Measurements from ENCODE around the gene MTA3. TPM values are rescaled to one million over a fixed set of nuclear protein-coding genes. Genes with fewer than 3 reads are reported as not detected.

Gene MTA3
- total and polyA plus RNA-seq, 7 experiments from 2014 or later = 23.9 to 49.1 (median 30.5) TPM

GRCh38 chr2:42788478-42788793 is 220.0 kb downstream of the MTA3 start:
- Mint-ChIP-seq H3K36me3 (peaks cover 0 to 10% (median 8%) of the 10 kb centered on the region in 5 donors), H3K4me1 (peaks cover 8 to 20% (median 17%) of the 10 kb centered on the region in 7 donors), H3K27me3 (peaks cover 27 to 35% (median 31%) of the 10 kb centered on the region in 5 donors), H3K27ac (peak overlapping the region in 1 of 9 donors; percentile 51), H3K4me3 (no peak overlapping the region), H3K9me3 (peaks cover 0 to 4% (median 0%) of the 10 kb centered on the region in 11 donors)
- Histone ChIP-seq H3K4me3 (ENCODE audit: low read length) (no peak overlapping the region), H3K36me3 (ENCODE audit: control insufficient read depth in 2 of 3, insufficient read depth in 3 of 3, low read length in 3 of 3) (no peaks in the 10 kb centered on the region), H3K27ac (ENCODE audit: low read depth, low read length) (no peak overlapping the region), H3K4me1 (ENCODE audit: control insufficient read depth in 2 of 2, insufficient read depth in 2 of 2, low read length in 2 of 2) (peaks cover 0 to 9% of the 10 kb centered on the region in 2 donors), H3K9me3 (ENCODE audit: control insufficient read depth in 2 of 3, low read length in 3 of 3) (no peaks in the 10 kb centered on the region), H3K27me3 (ENCODE audit: control insufficient read depth in 2 of 2, insufficient read depth in 2 of 2, low read length in 2 of 2) (peaks cover 0 to 3% of the 10 kb centered on the region in 2 donors)
- POLR2A ChIA-PET = interaction anchor here (0.6 kb wide), 1 partner anchor 12 kb away, joined by 7 read pairs; no protein-coding TSS in a partner anchor
- intact Hi-C loops (cut with micrococcal nuclease) = no loop called here
- CTCF ChIA-PET = no interaction called here
- DNase-seq = no peak
- ATAC-seq = no peak

DNA sequence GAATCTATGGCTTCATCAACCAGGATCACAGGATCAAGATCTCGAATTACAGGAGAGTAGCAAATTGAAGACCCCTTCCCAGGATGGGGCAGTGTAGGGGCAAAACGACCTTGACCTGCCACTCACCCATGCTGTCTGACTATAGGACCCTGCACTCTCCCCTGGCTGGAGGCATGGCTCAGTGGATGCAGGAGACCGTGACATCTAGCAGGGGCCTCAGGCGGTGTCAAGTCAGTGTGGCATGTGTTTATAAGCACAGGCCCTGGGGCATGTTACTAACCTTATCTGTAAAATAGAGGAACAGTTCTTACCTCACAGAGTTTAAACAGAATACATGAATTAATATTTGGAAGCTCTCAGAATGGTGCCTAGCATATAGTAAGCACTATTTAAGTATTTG is 220.4 kb downstream of the MTA3 start:
- H3K27me3 Mint-ChIP-seq = peaks cover 30 to 39% (median 35%) of the 10 kb centered on the region in 5 donors
- DNase-seq = no peak
- POLR2A ChIA-PET = interaction anchor here (0.6 kb wide), 1 partner anchor 12 kb away, joined by 7 read pairs; no protein-coding TSS in a partner anchor
- peaks cover 0 to 13% of the 10 kb centered on the region in 2 donors for H3K4me1 ChIP-seq (ENCODE audit: control insufficient read depth in 2 of 2, insufficient read depth in 2 of 2, low read length in 2 of 2)
- H3K27ac Mint-ChIP-seq = peak overlapping the region in 1 of 9 donors; percentile 51
- H3K4me1 Mint-ChIP-seq = peaks cover 12 to 24% (median 21%) of the 10 kb centered on the region in 7 donors
- no peak overlapping the region for H3K4me3 ChIP-seq (ENCODE audit: low read length)
- intact Hi-C loops (cut with micrococcal nuclease) = no loop called here
- H3K9me3 Mint-ChIP-seq = peaks cover 0 to 4% (median 0%) of the 10 kb centered on the region in 11 donors
- no peak overlapping the region for H3K27ac ChIP-seq (ENCODE audit: low read depth, low read length)
- ATAC-seq = no peak
- no peak overlapping the region for H3K4me3 Mint-ChIP-seq
- H3K9me3 ChIP-seq (ENCODE audit: control insufficient read depth in 2 of 3, low read length in 3 of 3) = no peaks in the 10 kb centered on the region
- H3K36me3 Mint-ChIP-seq = peaks cover 0 to 10% (median 8%) of the 10 kb centered on the region in 5 donors
- CTCF ChIA-PET = no interaction called here
- peaks cover 0 to 5% of the 10 kb centered on the region in 2 donors for H3K27me3 ChIP-seq (ENCODE audit: control insufficient read depth in 2 of 2, insufficient read depth in 2 of 2, low read length in 2 of 2)
- no peaks in the 10 kb centered on the region for H3K36me3 ChIP-seq (ENCODE audit: control insufficient read depth in 2 of 3, insufficient read depth in 3 of 3, low read length in 3 of 3)

GRCh38 chr2:42789751-42790150 is 221.3 kb downstream of the MTA3 start:
- DNase-seq (no peak), ATAC-seq (no peak)
- H3K27ac Mint-ChIP-seq = no peak overlapping the region
- H3K27me3 ChIP-seq (ENCODE audit: control insufficient read depth in 2 of 2, insufficient read depth in 2 of 2, low read length in 2 of 2) = peaks cover 0 to 5% of the 10 kb centered on the region in 2 donors
- H3K4me1 Mint-ChIP-seq = peaks cover 13 to 33% (median 27%) of the 10 kb centered on the region in 7 donors
- H3K4me1 ChIP-seq (ENCODE audit: control insufficient read depth in 2 of 2, insufficient read depth in 2 of 2, low read length in 2 of 2) = peaks cover 0 to 15% of the 10 kb centered on the region in 2 donors
- H3K36me3 Mint-ChIP-seq = peaks cover 0 to 10% (median 8%) of the 10 kb centered on the region in 5 donors
- CTCF ChIA-PET = no interaction called here
- intact Hi-C loops (cut with micrococcal nuclease) = no loop called here
- H3K9me3 Mint-ChIP-seq = peaks cover 0 to 4% (median 0%) of the 10 kb centered on the region in 11 donors
- H3K27me3 Mint-ChIP-seq = peaks cover 30 to 44% (median 39%) of the 10 kb centered on the region in 5 donors
- POLR2A ChIA-PET = no interaction called here
- no peaks in the 10 kb centered on the region for H3K9me3 ChIP-seq (ENCODE audit: control insufficient read depth in 2 of 3, low read length in 3 of 3)
- H3K27ac ChIP-seq (ENCODE audit: low read depth, low read length) = no peak overlapping the region
- H3K4me3 Mint-ChIP-seq = no peak overlapping the region
- H3K36me3 ChIP-seq (ENCODE audit: control insufficient read depth in 2 of 3, insufficient read depth in 3 of 3, low read length in 3 of 3) = no peaks in the 10 kb centered on the region
- H3K4me3 ChIP-seq (ENCODE audit: low read length) = no peak overlapping the region

DNA sequence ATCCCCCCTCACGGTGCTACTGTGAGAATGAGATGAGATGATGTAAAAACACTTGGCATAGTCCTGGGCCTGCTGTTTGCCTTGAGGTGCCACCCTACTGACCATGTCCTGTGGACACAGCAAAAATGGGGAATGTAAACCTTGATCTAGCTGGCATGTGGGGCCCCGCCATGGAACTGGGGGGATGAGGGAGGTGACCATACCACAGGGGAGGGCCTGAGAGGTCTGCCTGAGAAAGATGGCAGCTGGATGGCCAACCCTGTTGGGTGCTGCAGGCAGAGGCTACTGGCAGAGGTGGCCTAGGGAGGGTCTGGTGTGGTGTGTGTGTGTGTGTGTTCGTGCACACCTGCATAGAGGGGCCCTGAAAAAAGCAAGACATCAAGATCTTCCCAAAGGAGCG is 223.2 kb downstream of the MTA3 start:
- peaks cover 30 to 48% (median 37%) of the 10 kb centered on the region in 5 donors for H3K27me3 Mint-ChIP-seq
- peak overlapping the region; percentile 78 to 94 (median 84) for H3K4me3 Mint-ChIP-seq
- ChIA-PET CTCF (interaction anchor here (1.5 kb wide), 1 partner anchor 19 kb away, joined by 3 read pairs; no protein-coding TSS in a partner anchor), POLR2A (interaction anchor here (0.7 kb wide), 1 partner anchor 9 kb away, joined by 3 read pairs; no protein-coding TSS in a partner anchor)
- DNase-seq (no peak), ATAC-seq (no peak)
- intact Hi-C loops (cut with micrococcal nuclease) = loop anchor here in 1 of 2 donors (1.0 kb wide), 1 partner anchor 19 kb away; no protein-coding TSS in a partner anchor
- Histone ChIP-seq H3K4me1 (ENCODE audit: control insufficient read depth in 2 of 2, insufficient read depth in 2 of 2, low read length in 2 of 2) (peaks cover 0 to 15% of the 10 kb centered on the region in 2 donors), H3K27me3 (ENCODE audit: control insufficient read depth in 2 of 2, insufficient read depth in 2 of 2, low read length in 2 of 2) (peaks cover 0 to 5% of the 10 kb centered on the region in 2 donors), H3K9me3 (ENCODE audit: control insufficient read depth in 2 of 3, low read length in 3 of 3) (no peaks in the 10 kb centered on the region), H3K27ac (ENCODE audit: low read depth, low read length) (no peak overlapping the region), H3K36me3 (ENCODE audit: control insufficient read depth in 2 of 3, insufficient read depth in 3 of 3, low read length in 3 of 3) (no peaks in the 10 kb centered on the region), H3K4me3 (ENCODE audit: low read length) (no peak overlapping the region)
- H3K36me3 Mint-ChIP-seq = peaks cover 0 to 8% (median 6%) of the 10 kb centered on the region in 5 donors
- peak overlapping the region in 2 of 9 donors; percentile 23 to 51 for H3K27ac Mint-ChIP-seq
- H3K4me1 Mint-ChIP-seq = peaks cover 17 to 46% (median 34%) of the 10 kb centered on the region in 7 donors
- H3K9me3 Mint-ChIP-seq = peaks cover 0 to 4% (median 0%) of the 10 kb centered on the region in 11 donors

DNA sequence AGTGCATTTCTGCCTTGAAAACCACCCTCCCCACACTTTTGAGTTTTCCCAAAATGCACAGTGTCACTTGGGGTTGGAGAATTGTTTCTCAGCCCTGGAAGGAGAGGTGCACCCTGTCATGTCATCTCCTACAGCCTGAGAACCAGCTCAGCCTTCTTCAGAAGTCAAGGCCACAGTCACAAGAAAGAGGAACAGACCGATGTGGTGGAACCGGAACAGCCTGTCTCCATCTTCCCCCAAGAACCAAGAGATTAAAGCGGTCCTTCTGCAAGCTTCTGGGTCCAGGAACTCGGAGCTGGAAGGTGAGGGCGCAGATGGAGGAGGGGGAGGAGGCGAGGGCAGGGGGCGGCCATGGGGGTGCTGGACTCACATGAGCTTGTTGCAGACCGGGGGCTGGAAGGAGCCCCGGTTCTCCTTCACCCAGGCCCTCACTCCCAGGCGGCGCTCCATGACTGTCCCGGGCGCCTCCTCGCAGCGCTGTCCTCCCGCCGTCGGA is 223.7 kb downstream of the MTA3 start:
- ATAC-seq (peak; percentile 64), DNase-seq (peak in 1 of 9 donors; percentile 16)
- no peaks in the 10 kb centered on the region for H3K36me3 ChIP-seq (ENCODE audit: control insufficient read depth in 2 of 3, insufficient read depth in 3 of 3, low read length in 3 of 3)
- H3K4me3 ChIP-seq (ENCODE audit: low read length) = peak overlapping the region; percentile 50
- POLR2A ChIA-PET = interaction anchor here (0.7 to 3.0 kb wide), 2 partner anchors 8 to 18 kb away, joined by 3 to 20 read pairs; no protein-coding TSS in a partner anchor
- Mint-ChIP-seq H3K36me3 (peaks cover 0 to 8% (median 6%) of the 10 kb centered on the region in 5 donors), H3K27me3 (peaks cover 30 to 48% (median 37%) of the 10 kb centered on the region in 5 donors), H3K9me3 (peaks cover 0 to 4% (median 0%) of the 10 kb centered on the region in 11 donors), H3K4me3 (peak overlapping the region; percentile 78 to 94 (median 84)), H3K27ac (peak overlapping the region in 3 of 9 donors; percentile 21 to 51 (median 23)), H3K4me1 (peaks cover 17 to 48% (median 34%) of the 10 kb centered on the region in 7 donors)
- H3K4me1 ChIP-seq (ENCODE audit: control insufficient read depth in 2 of 2, insufficient read depth in 2 of 2, low read length in 2 of 2) = peaks cover 0 to 15% of the 10 kb centered on the region in 2 donors
- intact Hi-C loops (cut with micrococcal nuclease) = loop anchor here in 1 of 2 donors (1.0 kb wide), 1 partner anchor 18 kb away; no protein-coding TSS in a partner anchor
- H3K27ac ChIP-seq (ENCODE audit: low read depth, low read length) = no peak overlapping the region
- H3K27me3 ChIP-seq (ENCODE audit: control insufficient read depth in 2 of 2, insufficient read depth in 2 of 2, low read length in 2 of 2) = peaks cover 0 to 5% of the 10 kb centered on the region in 2 donors
- H3K9me3 ChIP-seq (ENCODE audit: control insufficient read depth in 2 of 3, low read length in 3 of 3) = no peaks in the 10 kb centered on the region
- CTCF ChIA-PET = interaction anchor here (0.7 to 1.5 kb wide), 2 partner anchors 19 to 70 kb away, joined by 3 read pairs; no protein-coding TSS in a partner anchor

DNA sequence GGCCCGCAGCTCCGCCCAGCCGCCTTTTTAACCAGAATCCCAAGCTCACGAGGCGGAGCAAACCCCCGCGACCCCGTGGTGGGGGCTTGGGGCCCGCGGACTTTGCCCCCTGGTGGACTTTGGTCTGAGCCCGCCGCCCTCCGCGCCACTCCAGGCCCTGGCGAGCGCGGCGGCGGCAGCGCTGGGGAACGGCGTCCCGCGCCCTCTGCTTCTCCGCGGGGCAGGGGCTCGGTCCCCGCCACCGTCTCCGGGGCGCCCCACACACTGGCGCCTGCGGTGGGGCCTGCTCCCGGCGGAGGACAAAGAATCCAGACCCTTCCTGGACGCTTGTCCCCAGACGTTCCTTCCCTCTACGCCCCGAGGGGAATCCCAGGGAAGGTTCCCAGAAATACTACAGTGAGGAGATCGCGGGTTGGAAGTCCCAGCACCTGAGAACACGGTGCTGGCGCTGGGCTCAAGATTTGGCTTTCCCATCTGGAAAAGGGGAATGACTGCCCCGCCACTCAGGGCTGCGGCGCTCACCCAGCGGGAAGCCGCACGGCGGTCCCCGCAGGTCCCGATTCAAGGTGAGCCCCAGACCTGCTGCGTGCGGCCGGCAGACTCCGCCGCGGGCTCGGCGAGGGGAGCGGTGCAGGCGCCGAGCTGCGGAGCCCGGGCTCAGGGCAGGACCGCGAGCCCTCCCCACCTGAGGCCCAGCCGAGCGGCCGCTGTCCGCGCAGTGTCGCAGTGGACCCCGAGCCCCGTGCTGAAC is 224.3 kb downstream of the MTA3 start, which contains the start of gene HAAO:
Gene HAAO (minus strand): TSS at position 1 of the 751 bp plus-strand sequence. CDS start 47 bp downstream, outside the sequence.
- Mint-ChIP-seq H3K4me1 (peaks cover 17 to 48% (median 34%) of the 10 kb centered on the region in 7 donors), H3K9me3 (peaks cover 0 to 4% (median 0%) of the 10 kb centered on the region in 11 donors), H3K27me3 (peaks cover 30 to 48% (median 37%) of the 10 kb centered on the region in 5 donors), H3K36me3 (peaks cover 0 to 8% (median 6%) of the 10 kb centered on the region in 5 donors), H3K4me3 (peak within 1 kb of the TSS; percentile 78 to 94 (median 84)), H3K27ac (peak within 1 kb of the TSS in 7 of 9 donors; percentile 1 to 81 (median 60))
- H3K27ac ChIP-seq (ENCODE audit: low read depth, low read length) = no peak within 1 kb of the TSS
- peaks cover 0 to 5% of the 10 kb centered on the region in 2 donors for H3K27me3 ChIP-seq (ENCODE audit: control insufficient read depth in 2 of 2, insufficient read depth in 2 of 2, low read length in 2 of 2)
- ATAC-seq (peak; percentile 70), DNase-seq (peak in 4 of 9 donors; percentile 13 to 19 (median 17))
- POLR2A ChIA-PET = interaction anchor here (0.5 to 3.0 kb wide), 2 partner anchors 18 to 35 kb away, joined by 3 to 20 read pairs; no protein-coding TSS in a partner anchor
- intact Hi-C loops (cut with micrococcal nuclease) = loop anchor here in 1 of 2 donors (1.0 kb wide), 1 partner anchor 18 kb away; no protein-coding TSS in a partner anchor
- no peaks in the 10 kb centered on the region for H3K36me3 ChIP-seq (ENCODE audit: control insufficient read depth in 2 of 3, insufficient read depth in 3 of 3, low read length in 3 of 3)
- H3K9me3 ChIP-seq (ENCODE audit: control insufficient read depth in 2 of 3, low read length in 3 of 3) = no peaks in the 10 kb centered on the region
- CTCF ChIA-PET = interaction anchor here (0.7 to 1.5 kb wide), 2 partner anchors 18 to 71 kb away, joined by 3 read pairs; no protein-coding TSS in a partner anchor
- H3K4me3 ChIP-seq (ENCODE audit: low read length) = peak within 1 kb of the TSS; percentile 50
- H3K4me1 ChIP-seq (ENCODE audit: control insufficient read depth in 2 of 2, insufficient read depth in 2 of 2, low read length in 2 of 2) = peaks cover 0 to 15% of the 10 kb centered on the region in 2 donors
